VCaP (cell line): Measurements from ENCODE around the gene CBX2.

Source experiments
- H3K27ac ChIP-seq: fragments of 450-650 bp; 2 replicates; pipeline ENCODE4 v1.5.1; 2017
- TF ChIP-seq, protein P1 (sequence below): fragments of 450-650 bp; conservative IDR thresholded peaks from 2 replicates; pipeline ENCODE4 v1.5.1; 2017; ENCODE audit warnings: mild to moderate bottlenecking, moderate library complexity

Gene CBX2

DNA sequence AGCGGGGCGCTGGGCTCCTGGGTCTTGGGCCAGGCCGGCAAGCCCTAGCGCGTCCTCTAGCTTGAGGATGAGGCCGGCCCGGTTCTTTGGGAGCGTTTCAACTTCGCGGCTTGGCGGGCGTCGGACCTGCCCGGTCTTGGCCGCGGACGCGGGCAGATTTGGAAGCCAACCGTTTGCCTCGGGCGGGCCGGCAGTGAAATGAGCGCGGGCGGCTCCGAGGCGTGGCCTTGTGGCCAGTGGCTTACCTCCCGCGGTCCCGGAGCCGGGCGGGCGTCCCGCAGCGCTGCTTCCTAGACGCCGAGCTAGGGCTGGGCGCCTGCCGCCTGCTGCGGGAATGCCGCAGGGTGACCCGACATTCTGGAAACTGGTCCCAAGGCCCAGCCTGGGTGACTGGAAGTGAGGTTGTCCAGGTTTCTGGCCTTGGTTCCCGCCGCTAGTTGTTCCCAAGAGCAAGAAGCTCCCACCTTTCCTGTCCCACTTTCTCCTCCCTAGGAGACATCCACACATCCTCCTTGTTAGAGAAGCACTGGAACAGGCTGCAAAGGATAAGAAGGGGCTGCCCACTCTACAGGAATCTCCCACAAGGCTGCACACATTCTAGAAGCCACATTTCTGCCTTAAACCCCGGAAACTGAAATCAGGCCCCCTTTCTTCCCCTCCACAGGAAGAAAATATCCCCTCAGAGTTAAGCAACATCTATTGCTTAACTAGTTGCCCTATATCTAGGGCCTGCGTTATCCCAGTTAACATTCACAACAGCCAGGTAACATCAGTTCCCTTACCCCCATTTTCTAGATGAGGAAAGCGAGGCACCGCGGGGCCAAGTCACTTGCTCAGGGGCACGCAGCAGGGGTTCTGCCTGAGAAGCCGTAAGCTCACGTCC is 23.4 kb downstream of the CBX2 start:
- TF ChIP-seq, protein P1, sequence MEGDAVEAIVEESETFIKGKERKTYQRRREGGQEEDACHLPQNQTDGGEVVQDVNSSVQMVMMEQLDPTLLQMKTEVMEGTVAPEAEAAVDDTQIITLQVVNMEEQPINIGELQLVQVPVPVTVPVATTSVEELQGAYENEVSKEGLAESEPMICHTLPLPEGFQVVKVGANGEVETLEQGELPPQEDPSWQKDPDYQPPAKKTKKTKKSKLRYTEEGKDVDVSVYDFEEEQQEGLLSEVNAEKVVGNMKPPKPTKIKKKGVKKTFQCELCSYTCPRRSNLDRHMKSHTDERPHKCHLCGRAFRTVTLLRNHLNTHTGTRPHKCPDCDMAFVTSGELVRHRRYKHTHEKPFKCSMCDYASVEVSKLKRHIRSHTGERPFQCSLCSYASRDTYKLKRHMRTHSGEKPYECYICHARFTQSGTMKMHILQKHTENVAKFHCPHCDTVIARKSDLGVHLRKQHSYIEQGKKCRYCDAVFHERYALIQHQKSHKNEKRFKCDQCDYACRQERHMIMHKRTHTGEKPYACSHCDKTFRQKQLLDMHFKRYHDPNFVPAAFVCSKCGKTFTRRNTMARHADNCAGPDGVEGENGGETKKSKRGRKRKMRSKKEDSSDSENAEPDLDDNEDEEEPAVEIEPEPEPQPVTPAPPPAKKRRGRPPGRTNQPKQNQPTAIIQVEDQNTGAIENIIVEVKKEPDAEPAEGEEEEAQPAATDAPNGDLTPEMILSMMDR = no peak
- peak overlapping the region; percentile 43; the same call in 1 of the 2 replicates for H3K27ac ChIP-seq

- TF ChIP-seq, protein P1 = no peak
- no peak overlapping the region for H3K27ac ChIP-seq
These were observed 24.2 kb downstream of the CBX2 start for GRCh38 chr17:79802039-79802735.

- H3K27ac ChIP-seq = no peak overlapping the region
- TF ChIP-seq, protein P1 = no peak
These were observed 24.9 kb downstream of the CBX2 start for GRCh38 chr17:79802736-79803420.

DNA sequence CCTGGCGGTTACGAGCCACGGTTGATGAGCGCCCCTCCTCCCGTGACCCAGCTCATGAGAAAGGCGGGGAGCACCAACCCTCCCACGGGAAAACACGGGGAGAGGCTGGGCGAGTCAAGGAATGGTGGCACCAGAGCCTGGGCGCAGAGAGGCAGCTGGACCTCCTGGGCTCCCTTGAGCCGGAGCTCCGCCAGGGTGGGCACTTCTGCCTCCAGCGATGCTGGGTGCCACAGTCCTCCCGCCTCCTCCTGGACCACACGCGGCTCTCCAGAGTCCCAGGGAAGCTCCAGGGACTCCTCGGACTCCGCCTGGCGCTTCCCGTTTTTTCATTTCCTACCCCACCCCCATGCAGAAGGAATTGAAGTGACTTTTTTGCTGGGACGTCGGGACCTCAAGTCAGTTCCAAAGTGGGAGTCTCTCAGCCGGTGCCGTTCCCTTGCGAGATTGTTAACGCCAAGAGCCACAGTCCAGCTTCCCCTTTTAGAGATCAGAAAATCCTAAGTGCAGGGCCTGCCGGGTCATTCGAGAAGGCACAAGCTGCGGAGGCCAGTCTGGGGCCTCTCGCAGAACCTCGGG is 25.6 kb downstream of the CBX2 start:
- H3K27ac ChIP-seq = no peak overlapping the region
- TF ChIP-seq, protein P1 = no peak

- H3K27ac ChIP-seq = no peak overlapping the region; the same call in 1 of the 2 replicates
- TF ChIP-seq, protein P1 = no peak
These were observed 26.3 kb downstream of the CBX2 start for GRCh38 chr17:79803997-79804855.

DNA sequence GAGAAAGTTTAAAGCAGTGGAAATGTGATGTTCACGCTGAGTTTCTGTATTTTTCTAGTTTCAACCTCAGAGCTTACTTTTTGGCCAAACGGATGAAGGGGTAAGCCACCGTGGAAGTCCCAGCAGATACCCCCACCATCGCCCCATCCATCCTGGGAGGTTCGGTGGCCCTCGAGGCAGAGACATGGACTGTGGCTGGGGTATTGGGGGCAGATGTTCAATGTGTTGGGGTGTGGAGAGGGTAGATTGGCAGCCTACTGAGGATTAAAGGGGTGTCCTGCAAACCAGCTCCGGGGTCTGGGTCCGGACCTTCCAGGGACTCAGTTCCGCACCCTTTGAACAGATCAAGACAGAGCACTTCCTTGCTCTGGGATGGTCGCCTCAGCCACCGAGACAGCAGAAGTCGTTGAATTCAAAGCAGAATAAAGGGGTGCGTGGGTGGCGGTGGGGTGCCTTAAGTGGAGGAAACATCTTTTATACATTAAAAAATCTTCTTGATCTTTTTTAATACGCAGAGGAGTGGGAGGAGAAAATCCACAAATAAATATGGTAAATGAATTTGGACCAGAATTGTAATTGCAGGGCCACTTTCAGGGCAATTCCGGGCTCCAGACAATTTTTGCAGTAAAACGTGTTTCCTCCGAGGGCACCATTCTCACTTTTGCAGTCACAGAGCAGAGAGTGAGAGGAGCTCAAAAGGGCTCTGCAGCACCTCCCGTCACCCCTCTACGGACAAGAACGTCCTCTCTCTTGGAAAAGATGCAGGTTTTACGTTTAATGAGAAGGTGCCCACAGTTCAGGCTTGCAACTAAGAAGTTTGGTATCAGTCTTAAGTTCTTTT is 27.1 kb downstream of the CBX2 start:
- TF ChIP-seq, protein P1 = no peak
- H3K27ac ChIP-seq = no peak overlapping the region
